CD4-positive, alpha-beta T cell treated with Interleukin-10 for 1 hour (primary cell): ENCODE results near the gene TUBGCP3.
"Not testable (repeated sequence)": the region's sequence is repeated elsewhere in the genome, so short reads cannot be mapped to it uniquely, and the experiment has no call there.

ENCODE experiments used
- DNase-seq: peaks from one replicate; pipeline ENCODE4 v3.0.0-alpha.2; 2020

The TUBGCP3 gene

GRCh38 chr13:112576191-112576590 is 11.8 kb downstream of the TUBGCP3 start:
- no peak for DNase-seq

GRCh38 chr13:112575675-112576074 is 12.3 kb downstream of the TUBGCP3 start:
- DNase-seq: no peak

GRCh38 chr13:112574834-112575613 is 12.9 kb downstream of the TUBGCP3 start:
- no peak for DNase-seq

GRCh38 chr13:112574416-112574815 is 13.5 kb downstream of the TUBGCP3 start:
- no peak for DNase-seq

- DNase-seq: no peak
Observed at GRCh38 chr13:112573710-112574109, 14.2 kb downstream of the TUBGCP3 start.

GRCh38 chr13:112572366-112572765 is 15.6 kb downstream of the TUBGCP3 start:
- no peak for DNase-seq

- DNase-seq: no peak
Observed at GRCh38 chr13:112569821-112570220, 18.1 kb downstream of the TUBGCP3 start.

- no peak for DNase-seq
Observed at GRCh38 chr13:112567161-112567862, 20.6 kb downstream of the TUBGCP3 start.

- no peak for DNase-seq
Observed at GRCh38 chr13:112562786-112563383, 25.1 kb downstream of the TUBGCP3 start.

GRCh38 chr13:112562254-112562653 is 25.7 kb downstream of the TUBGCP3 start:
- no peak for DNase-seq

- DNase-seq: no peak
Observed at GRCh38 chr13:112561478-112561877, 26.5 kb downstream of the TUBGCP3 start.

GRCh38 chr13:112558696-112559418 is 29.1 kb downstream of the TUBGCP3 start:
- DNase-seq: no peak

GRCh38 chr13:112556600-112556999 is 31.4 kb downstream of the TUBGCP3 start:
- no peak for DNase-seq

- DNase-seq: no peak
Observed at GRCh38 chr13:112554214-112554850, 33.6 kb downstream of the TUBGCP3 start.

GRCh38 chr13:112548975-112549374 is 39.0 kb downstream of the TUBGCP3 start:
- DNase-seq: not testable (repeated sequence)

GRCh38 chr13:112545856-112546255 is 42.1 kb downstream of the TUBGCP3 start:
- DNase-seq: no peak

- DNase-seq: peak; percentile 6
Observed at GRCh38 chr13:112532837-112533745, 54.9 kb downstream of the TUBGCP3 start.

- no peak for DNase-seq
Observed at GRCh38 chr13:112531263-112531794, 56.6 kb downstream of the TUBGCP3 start.

GRCh38 chr13:112530861-112531260 is 57.1 kb downstream of the TUBGCP3 start:
- no peak for DNase-seq

GRCh38 chr13:112529216-112529615 is 58.7 kb downstream of the TUBGCP3 start:
- DNase-seq: no peak

GRCh38 chr13:112526146-112526853 is 61.7 kb downstream of the TUBGCP3 start:
- no peak for DNase-seq
